Stimulated activated CD4-positive, alpha-beta T cell treated with anti-CD3 and anti-CD28 coated beads, Interleukin-1b, Interleukin-23, amount 100 ng/mL, for 4 hours (primary cell): Measurements from ENCODE around the gene LRRFIP2.
"Not testable (repeated sequence)": the region's sequence is repeated elsewhere in the genome, so short reads cannot be mapped to it uniquely, and the experiment has no call there.

Experiments used
- DNase-seq, 2 donors: peaks; one replicate each; pipeline ENCODE4 v3.0.0-alpha.2; 2020; ENCODE audit warnings: low read depth in 2 of 2

Gene LRRFIP2, protein sequence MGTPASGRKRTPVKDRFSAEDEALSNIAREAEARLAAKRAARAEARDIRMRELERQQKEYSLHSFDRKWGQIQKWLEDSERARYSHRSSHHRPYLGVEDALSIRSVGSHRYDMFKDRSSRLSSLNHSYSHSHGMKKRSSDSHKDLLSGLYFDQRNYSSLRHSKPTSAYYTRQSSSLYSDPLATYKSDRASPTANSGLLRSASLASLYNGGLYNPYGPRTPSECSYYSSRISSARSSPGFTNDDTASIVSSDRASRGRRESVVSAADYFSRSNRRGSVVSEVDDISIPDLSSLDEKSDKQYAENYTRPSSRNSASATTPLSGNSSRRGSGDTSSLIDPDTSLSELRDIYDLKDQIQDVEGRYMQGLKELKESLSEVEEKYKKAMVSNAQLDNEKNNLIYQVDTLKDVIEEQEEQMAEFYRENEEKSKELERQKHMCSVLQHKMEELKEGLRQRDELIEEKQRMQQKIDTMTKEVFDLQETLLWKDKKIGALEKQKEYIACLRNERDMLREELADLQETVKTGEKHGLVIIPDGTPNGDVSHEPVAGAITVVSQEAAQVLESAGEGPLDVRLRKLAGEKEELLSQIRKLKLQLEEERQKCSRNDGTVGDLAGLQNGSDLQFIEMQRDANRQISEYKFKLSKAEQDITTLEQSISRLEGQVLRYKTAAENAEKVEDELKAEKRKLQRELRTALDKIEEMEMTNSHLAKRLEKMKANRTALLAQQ

DNA sequence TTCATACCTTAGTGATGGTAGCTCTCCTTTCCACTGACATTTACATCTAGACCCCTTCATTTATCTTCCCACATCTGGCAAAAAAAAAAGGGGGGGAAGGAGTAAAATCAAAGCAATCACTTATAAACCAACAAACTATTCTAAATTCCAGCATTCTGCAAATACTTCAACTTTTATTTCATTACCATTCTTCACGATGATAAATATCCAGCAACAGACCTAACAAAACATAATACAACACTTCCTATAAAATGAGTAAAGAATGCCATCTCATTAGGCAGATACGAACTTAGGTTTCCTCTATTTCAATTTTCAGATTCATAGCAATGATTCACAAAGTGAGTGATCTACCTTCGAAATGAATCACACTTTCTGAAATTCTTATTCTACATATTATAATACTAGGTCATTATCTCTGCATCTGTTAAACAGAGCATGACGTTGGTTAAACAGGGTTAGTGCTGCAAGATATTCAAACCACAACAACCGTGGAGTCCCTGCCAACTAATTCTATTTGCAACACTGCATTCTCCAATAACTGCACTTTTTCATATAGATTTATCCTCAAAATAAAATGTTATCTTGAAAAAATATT, at the start of gene LRRFIP2:
LRRFIP2 (minus strand) TSS at position 51 of the 595 bp plus-strand sequence. CDS start 25,599 bp downstream, outside the sequence.
- DNase-seq = no peak

DNA sequence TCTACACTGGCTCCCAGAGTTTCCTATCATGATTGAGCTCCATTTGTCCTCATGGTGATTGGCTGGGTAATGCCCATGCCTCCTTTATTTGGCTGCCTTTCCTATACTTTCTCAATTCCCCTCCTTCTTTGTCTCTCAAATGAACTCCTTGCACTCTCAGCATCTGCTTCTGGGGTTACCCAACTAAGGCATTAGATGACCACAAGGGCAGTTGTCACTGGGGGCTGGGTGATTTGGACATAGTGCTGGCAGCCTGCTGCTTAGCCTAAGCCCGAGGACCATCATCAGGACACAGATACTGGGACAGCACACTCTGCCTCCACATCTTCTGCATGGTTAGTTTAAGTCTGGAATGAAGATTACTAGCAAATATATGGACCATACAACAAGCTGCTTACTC, 49.2 kb upstream of the LRRFIP2 start:
- DNase-seq = no peak

DNA sequence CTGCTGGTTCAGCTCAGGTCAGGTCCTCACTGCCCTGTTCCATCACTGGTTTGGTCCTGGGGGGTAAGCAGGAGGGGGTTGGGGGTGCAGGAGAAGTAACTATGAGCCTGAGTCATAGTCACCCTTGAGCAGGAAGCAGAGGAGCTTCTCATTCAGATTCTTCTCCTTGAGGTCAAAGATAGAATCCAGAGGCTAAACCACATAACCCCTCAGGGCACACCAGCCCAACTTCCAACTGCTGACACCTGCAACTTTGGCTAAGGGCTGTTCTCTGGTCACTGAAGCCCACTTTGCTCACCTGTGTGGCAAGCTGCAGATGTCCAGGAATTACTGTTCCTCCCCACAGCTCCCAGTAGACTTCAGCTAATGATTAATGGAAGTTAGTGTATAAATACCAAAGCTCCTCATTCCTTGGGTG, 48.8 kb upstream of the LRRFIP2 start:
- DNase-seq = no peak

DNA sequence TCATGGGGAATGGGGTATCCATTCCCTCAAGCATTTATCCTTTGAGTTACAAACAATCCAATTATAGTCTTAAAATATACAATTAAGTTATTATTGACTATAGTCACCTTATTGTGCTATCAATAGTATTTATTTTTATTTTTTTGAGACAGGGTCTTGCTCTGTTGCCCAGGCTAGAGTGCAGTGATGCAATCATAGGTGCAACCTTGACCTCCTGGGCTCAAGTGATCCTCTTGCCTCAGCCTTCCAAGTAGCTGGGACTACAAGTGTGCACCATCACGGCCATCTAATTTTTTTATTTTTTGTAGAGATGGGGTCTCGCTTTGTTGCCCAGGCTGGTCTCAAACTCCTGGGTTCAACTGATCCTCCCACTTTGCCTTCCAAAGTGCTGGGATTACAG, 48.2 kb upstream of the LRRFIP2 start:
- DNase-seq = not testable (repeated sequence)

DNA sequence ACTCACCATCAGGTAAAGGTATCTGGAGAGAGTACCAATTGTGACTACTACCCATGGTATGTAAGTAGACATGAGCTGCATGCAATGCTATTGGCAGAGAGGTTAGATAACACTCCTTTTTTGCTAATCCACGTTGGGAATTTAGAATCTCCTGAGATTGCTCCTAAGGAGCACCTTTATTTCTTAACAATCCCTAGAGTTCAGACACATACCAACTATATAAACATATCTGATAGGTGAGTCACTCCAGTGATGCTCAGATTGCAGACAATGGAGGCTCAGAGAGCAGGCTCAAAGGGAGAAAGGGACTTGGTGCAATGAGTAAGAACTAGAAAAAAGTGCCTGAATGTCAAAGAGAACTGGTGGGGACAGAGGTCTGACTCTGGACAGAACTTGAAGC, 47.0 kb upstream of the LRRFIP2 start:
- no peak for DNase-seq

DNA sequence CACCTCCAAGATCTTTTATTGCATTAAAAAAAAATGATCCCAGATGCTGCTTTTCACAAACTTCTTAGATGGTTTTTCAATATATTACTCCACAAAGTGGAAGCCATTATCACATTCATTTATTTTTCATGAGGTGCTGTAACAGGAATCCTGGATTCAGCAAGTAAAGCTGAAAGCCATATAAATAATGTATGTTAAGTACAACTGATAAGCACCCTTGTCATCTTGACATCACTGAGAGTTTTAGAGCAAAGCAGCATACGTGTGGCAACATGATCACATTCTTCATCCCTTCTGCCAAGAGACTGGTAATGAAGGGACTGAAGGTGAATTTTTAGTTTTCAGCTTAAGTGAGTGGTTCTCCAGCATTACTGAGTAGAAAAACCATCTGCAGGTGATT, 44.9 kb upstream of the LRRFIP2 start:
- no peak for DNase-seq

DNA sequence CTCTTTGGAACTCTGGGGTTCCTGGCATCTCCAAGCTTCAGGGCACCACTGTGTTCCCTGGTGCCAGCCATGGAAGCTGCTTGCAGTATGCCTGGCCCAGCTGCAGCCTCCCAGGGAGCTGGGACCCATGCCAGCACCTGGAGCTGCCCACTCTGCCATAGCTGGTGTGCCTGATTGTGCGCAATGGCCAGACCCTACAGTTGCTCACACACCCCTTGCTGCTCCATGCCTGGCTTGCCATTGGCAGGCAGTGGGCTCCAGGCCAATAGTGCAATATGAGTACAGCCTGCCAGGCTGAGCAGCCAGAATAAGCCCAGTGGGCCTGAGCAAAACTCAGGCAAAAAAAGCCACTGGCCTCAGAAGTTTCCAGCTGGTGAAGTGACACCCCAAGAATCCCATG, 43.8 kb upstream of the LRRFIP2 start:
- no peak for DNase-seq

DNA sequence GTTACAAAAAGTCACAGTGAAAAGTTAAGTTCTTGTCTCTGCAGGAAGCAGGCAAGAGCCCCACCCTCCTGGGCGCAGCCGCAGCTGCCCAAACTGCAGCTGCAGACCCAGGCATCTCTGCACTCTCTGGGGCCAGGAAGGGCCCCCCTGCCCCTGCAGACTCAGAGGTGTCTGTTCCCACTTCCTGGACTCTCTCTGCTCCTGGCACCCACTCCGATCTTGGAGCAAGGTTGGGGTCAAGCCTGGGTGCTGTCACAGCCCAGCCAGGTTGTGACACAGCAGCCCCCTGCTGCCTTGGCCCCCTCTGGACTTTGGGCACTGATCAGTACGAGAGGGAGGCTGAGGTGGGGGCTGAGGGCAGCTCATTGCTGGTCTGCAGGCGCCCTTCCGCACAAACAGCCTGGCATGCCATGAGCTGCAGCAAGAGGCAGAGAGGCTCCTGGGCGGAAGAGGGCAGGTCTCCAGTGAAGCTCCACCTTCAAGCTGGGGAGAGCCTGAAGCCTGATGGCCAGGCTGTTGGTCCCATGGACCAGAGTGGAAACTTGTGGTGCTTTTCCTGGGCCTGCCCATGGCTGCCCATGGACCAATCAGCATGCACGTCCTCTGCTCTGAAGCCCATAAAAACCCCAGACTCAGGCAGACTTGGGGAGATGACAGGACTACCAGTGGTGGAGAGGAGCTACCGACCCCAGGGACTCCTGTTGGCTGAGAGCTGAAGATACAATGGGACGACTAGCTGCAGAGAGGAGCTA, 42.9 kb upstream of the LRRFIP2 start:
- DNase-seq = no peak

DNA sequence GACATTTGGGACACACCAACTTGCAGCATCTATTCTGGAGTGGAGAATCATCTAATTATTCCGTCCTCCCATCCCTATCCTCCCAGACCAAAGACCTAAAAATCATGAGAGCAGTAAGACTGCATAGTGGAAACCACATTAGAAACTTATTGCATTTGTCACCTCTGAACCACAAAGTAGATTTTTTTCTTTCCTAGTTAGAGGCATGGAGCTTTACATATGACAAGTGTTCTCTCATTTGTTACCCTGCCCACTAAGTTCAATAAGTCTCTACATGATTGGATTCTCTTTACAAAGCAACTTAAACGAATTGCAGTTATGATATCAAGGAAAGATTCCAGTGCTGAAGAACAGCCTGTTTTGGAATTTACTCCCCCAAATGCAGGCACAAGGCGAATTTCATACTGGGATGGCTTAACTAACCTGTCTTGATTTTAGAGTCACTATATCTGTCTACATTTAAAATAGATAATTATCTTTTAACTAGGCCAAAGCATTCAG, 42.3 kb upstream of the LRRFIP2 start:
- DNase-seq = no peak

DNA sequence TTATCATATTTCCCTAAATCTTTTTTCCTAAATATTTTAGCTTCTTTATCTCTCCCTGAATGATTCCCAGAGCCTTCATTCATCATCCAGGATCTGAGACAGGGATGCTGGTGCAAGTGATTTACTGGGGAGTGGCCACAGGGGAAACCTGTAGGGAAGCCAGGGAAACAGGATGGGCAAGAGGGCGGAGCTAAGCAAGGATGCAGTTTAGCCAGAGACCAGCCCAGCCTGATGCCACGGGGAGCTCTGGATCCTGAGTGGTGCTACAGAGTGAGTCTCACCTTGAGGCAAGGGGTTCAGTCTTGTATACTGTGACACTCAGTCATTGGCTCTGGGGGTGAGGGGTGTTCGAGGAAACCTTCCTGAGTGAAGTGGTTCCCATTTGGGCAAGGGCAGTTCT, 39.7 kb upstream of the LRRFIP2 start:
- no peak for DNase-seq

DNA sequence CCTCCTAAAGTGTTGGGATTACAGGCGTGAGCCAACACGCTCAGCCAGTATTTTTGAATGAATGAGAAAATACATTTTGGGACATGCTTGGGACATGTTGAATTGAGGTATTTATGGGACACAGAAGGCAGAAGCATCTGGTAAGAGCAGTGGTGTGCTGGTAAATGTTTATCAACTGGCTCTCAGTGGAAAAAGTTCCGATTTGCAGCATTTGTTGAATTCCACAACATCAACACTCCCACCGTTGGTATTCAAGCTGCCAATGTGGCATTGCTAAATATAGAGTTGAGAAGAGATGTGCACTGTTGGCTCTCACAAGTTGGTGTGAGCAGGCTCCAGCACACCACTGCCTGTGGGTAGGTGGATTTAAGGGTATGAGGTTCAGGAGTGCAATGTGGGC, 35.8 kb upstream of the LRRFIP2 start:
- no peak for DNase-seq

DNA sequence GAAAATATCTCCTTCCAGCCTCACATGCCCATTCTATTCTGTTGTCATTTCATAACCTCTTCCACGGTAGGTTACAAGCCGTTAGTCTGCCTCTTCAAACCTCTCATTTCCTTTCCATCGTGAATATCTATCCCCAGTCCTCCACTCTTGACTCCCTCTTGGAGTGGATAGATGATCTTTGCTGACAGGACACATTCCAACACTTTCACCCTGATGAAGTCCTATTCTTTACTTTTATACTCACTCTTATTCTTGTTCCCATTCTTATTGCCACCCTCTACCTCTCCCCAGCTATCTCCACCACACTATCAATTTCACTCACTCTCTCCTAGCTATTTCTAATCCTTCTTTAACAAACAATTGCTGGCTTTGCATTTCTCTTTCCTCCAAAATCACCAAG, 34.2 kb upstream of the LRRFIP2 start:
- not testable (repeated sequence) for DNase-seq

DNA sequence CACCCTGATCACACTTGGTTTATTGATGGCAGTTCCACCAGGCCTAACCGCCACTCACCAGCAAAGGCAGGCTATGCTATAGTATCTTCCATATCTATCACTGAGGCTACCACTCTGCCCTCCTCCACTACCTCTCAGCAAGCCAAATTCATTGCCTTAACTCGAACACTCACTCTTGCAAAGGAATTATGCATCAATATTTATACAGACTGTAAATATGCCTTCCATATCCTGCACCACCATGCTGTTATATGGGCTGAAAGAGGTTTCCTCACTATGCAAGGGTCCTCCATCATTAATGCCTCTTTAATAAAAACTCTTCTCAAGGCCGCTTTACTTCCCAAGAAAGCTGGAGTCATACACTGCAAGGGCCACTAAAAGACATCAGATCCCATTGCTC, 33.6 kb upstream of the LRRFIP2 start:
- not testable (repeated sequence) for DNase-seq

DNA sequence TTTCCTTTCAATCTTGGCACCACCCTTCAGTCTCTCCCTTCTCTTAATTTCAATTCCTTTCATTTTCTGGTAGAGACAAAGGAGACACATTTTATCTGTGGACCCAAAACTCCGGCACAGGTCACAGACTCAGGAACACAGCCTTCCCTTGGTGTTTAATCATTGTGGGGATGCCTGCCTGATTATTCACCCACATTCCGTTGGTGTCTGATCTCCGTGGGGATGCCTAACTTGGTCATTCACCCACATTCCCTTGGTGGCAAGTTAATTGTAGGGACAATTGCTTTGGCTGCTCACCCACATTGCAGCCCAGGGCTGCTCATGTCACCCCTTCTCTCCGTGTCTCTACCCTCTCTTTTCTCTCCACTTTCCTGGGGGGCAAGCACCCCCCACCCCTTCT, 31.7 kb upstream of the LRRFIP2 start:
- not testable (repeated sequence) for DNase-seq

DNA sequence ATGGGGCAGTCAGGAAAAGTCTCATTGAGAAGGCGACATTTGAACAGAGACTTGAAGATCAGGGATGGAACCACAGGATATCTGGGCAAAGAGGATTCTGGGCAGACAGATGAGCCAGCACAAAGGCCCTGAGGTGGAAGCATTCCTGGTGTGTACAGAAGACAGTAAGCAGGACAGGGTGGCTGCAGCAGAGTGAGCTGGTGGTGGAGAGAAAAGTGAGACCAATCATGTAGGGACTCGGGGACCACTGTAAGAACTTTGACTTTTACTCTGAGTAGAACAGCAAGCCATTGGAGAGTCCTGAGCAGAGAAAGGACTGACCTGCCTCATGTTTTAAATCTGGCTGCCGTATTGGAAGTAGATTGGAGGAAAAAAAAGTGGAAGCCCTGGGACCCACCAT, 29.9 kb upstream of the LRRFIP2 start:
- no peak for DNase-seq

DNA sequence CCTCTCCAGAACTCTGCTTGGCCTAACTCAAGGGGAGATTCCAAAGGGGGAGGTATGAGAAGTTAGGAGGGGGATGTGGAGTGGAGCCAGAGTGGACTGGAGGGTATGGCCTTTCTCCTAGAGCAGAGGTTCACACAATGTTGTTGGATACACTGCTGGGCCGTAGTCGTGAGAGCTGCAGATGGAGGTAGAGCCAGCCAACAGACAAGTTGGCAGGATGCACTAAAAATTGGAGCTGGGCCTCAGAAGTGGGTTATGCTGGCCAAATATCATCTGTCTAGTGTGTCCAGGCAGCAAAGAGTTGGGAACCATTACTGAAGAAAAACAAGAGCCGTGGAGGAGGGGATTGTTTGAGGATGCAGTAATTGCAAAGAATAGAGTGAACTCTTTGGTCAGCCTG, 27.7 kb upstream of the LRRFIP2 start:
- DNase-seq = no peak

DNA sequence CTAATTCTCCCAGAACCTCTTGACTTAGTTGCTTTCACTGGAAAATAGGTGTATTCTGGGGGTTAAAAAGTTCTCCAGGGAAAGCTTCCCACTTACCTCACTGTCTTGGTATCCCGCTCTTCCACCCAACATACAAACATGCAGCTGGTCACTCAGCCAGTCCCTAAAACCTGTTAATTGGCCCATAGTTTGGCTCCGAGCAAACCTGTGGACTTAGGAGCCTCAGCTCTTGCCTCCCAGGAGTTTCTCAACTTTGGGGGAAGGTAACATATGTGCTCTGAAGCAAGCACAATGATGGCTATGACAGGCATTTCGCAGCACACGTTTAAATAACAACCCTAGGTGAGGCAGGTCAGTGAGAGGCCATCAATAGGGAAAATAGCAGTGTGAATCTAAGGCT, 25.8 kb upstream of the LRRFIP2 start:
- DNase-seq = no peak

DNA sequence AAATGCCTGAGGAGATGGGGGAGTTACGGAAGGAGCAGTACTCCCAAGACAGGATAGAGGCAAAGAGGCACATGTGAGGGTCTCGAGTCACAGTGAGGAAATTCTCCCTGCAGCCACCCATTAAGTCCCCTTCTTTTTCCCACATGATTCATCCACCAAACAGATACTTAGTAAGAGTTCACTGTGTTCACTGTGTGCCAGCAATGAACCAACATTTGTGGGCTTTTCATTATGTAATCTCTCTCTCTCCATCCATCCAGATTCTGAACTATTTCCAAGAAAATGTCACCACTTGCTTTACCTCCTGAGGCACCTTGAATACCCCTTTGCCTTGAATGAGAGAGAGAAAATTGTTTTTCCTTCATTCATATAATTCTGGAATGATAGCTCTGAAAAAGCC, 24.6 kb upstream of the LRRFIP2 start:
- no peak for DNase-seq

DNA sequence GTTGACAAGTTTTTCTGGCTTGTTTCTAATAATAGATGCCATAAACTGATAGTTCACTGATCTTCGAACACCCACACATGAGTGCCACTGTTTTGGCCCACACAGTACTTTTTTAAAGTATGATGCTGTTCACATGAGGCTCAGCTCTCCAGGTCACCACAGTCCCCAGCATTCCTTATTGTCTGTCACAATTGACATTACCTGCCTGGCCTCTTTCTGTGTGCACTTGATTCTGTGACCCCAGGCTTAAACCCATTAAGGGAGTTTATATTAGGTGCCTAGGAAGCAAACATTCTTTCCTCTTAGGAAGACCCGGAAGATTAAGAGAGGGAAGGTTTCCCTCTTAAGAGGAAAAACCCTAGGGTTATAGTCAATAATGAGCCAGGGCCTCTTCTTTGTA, 24.2 kb upstream of the LRRFIP2 start:
- no peak for DNase-seq

DNA sequence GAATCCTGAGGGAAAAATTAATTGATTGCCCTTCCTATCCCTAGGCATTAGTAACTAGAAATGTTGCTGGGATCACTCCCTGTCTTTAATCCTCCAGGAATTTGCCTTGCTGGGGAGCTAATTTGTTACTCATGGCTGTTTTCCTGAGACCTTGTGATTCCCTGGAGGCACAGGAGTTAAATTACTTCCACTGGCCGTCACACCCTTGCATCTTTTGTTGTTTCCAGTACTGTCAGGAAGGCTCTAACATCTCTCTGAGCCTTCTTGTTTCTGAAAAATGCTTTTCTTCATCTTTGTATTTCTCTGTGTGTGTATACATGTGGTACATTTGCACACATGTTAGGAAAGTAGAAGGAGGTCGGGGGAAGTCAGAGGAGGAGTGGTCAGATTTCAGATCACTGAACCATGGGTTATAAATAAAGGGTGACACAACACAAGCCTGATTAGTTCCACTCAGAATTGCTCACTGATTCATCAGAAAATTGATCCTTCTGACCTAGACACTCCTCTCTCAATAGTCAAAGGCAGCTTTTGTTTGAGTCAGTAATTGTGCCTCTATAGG, 23.5 kb upstream of the LRRFIP2 start:
- no peak for DNase-seq

DNA sequence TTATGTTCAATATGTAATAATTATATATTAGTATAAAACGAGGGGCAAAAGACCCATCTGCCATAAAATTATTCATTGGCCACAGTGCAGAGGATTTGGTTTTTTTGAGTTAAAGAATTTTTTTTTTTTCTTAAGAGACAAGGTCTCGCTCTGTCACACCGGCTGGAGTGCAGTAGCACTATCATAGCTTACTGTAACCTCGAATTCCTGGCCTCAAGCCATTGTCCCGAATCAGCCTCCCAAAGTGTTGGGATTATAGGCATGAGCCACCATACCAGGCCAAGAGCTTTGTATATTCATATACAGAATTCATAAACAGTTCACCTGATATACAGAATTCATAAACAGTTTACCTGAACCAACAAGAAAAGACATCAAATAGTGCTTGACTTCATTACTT, 20.2 kb upstream of the LRRFIP2 start:
- no peak for DNase-seq

DNA sequence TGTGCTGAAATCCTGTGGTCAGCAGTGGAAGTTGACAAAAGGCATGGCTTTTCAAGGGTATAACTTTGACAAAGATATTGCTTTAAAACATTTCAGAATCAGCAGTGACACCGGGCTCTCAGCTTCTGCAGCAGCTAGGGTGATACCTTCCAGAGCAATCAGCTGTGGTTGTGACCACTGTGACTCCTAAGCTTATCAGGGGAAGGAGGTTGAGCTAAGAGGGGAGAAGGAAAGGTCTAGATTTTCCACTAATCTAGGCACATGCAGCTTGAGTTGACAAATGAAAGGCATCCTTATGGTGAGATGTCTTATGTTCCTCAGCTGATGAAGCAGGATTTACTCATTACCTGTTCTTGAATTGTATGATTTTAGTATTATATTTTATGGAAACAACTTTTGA, 16.3 kb upstream of the LRRFIP2 start:
- no peak for DNase-seq
